Loucy (cell line): Measurements from ENCODE around the gene GRIN2A.

ENCODE experiments used
- EZH2phosphoT487 ChIP-seq: fragments of 200-600 bp; IDR thresholded peaks from 2 replicates; pipeline ENCODE4 v1.6.1; 2018; ENCODE audit warnings: antibody characterized with exemption, mild to moderate bottlenecking, moderate library complexity, borderline replicate concordance
- TF ChIP-seq, protein P1 (sequence below): fragments of 200-600 bp; sonication (generic); conservative IDR thresholded peaks from 2 replicates; pipeline ENCODE4 v1.5.1; 2014; ENCODE audit warnings: mild to moderate bottlenecking, antibody characterized with exemption, low read length

DNA sequence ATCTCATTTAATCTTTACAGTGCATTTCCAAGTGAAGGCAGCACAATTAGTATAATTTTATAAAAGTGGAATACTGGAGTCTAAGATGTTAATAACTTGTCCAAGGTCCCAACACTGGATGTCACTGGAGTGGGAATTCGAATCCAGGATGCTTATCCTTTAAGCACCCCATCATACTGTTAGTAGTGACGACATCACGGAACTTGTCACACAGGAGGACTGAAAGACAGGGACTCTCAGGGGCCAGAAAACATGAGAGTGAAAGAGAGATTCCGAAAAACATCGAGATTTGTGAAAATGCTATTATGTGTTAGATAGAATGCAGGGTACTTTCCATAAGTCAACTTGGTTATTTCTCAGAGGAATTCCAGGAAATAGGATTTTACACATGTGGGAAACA lies 374.0 kb downstream of the GRIN2A start:
- TF ChIP-seq, protein P1, sequence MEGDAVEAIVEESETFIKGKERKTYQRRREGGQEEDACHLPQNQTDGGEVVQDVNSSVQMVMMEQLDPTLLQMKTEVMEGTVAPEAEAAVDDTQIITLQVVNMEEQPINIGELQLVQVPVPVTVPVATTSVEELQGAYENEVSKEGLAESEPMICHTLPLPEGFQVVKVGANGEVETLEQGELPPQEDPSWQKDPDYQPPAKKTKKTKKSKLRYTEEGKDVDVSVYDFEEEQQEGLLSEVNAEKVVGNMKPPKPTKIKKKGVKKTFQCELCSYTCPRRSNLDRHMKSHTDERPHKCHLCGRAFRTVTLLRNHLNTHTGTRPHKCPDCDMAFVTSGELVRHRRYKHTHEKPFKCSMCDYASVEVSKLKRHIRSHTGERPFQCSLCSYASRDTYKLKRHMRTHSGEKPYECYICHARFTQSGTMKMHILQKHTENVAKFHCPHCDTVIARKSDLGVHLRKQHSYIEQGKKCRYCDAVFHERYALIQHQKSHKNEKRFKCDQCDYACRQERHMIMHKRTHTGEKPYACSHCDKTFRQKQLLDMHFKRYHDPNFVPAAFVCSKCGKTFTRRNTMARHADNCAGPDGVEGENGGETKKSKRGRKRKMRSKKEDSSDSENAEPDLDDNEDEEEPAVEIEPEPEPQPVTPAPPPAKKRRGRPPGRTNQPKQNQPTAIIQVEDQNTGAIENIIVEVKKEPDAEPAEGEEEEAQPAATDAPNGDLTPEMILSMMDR = no peak
- no peak for TF ChIP-seq EZH2phosphoT487
